HFFc6 (cell line): ENCODE results near the gene RBM19. TPM values are rescaled to one million over a fixed set of nuclear protein-coding genes. Genes with fewer than 3 reads are reported as not detected.

Source experiments
- DNase-seq: peaks from one replicate; pipeline ENCODE4 v3.0.0-alpha.2; 2018
- H3K27ac Mint-ChIP-seq: 2 replicates; pipeline ENCODE4 v1.8.0; 2020; ENCODE audit warnings: mild to moderate bottlenecking, mixed read lengths
- H3K27me3 Mint-ChIP-seq: 2 replicates; pipeline ENCODE4 v1.8.0; 2021; ENCODE audit warnings: mild to moderate bottlenecking, moderate library complexity, mixed read lengths; ENCODE audit not compliant: insufficient read depth
- H3K36me3 Mint-ChIP-seq: 2 replicates; pipeline ENCODE4 v1.8.0; 2021; ENCODE audit warnings: low read depth, mixed read lengths
- H3K4me1 Mint-ChIP-seq: 2 replicates; pipeline ENCODE4 v1.8.0; 2020; ENCODE audit warnings: low read depth, mixed read lengths
- H3K4me3 Mint-ChIP-seq: 2 replicates; pipeline ENCODE4 v1.8.0; 2020; ENCODE audit warnings: mild to moderate bottlenecking, moderate library complexity, mixed read lengths
- H3K9me3 Mint-ChIP-seq: 2 replicates; pipeline ENCODE4 v1.8.0; 2020; ENCODE audit warnings: mild to moderate bottlenecking, mixed read lengths
- CTCF ChIP-seq: fragments of 200-600 bp; sonication (generic); IDR thresholded peaks from 2 replicates; pipeline ENCODE4 v1.5.0; 2021; ENCODE audit warnings: antibody characterized with exemption, mild to moderate bottlenecking
- total RNA-seq, 6 experiments: library from RNA; stranded (reverse); fragmentation: NEBNext Ultra II Directional; extraction: Animal tissue kit (Norgen Biotek cat#: 25700); gene quantifications; 2 replicates in 1 of 6; 3 replicates in 5 of 6; pipeline ENCODE4 v1.2.3, GENCODE V29; 2021

The RBM19 gene
- total RNA-seq, 6 experiments from 2014 or later: 27.8 to 34.8 (median 29.8) TPM

- Mint-ChIP-seq H3K27me3 (peaks cover 21% of the 10 kb centered on the region), H3K36me3 (no peaks in the 10 kb centered on the region), H3K9me3 (no peaks in the 10 kb centered on the region), H3K27ac (no peak overlapping the region), H3K4me1 (peaks cover 22% of the 10 kb centered on the region), H3K4me3 (no peak overlapping the region)
- no peak for TF ChIP-seq CTCF
- no peak for DNase-seq
Observed at GRCh38 chr12:113777751-113778150, 188.4 kb downstream of the RBM19 start.

- Mint-ChIP-seq H3K27ac (no peak overlapping the region), H3K4me3 (no peak overlapping the region), H3K36me3 (no peaks in the 10 kb centered on the region), H3K9me3 (no peaks in the 10 kb centered on the region), H3K27me3 (peaks cover 21% of the 10 kb centered on the region), H3K4me1 (peaks cover 10% of the 10 kb centered on the region)
- TF ChIP-seq CTCF: no peak
- no peak for DNase-seq
Observed at GRCh38 chr12:113776536-113776935, 189.6 kb downstream of the RBM19 start.

- H3K4me1 Mint-ChIP-seq: no peaks in the 10 kb centered on the region
- TF ChIP-seq CTCF: no peak
- H3K27ac Mint-ChIP-seq: no peak overlapping the region
- no peaks in the 10 kb centered on the region for H3K9me3 Mint-ChIP-seq
- no peak overlapping the region for H3K4me3 Mint-ChIP-seq
- DNase-seq: no peak
- no peaks in the 10 kb centered on the region for H3K36me3 Mint-ChIP-seq
- peaks cover 19% of the 10 kb centered on the region for H3K27me3 Mint-ChIP-seq
Observed at GRCh38 chr12:113774526-113774925, 191.6 kb downstream of the RBM19 start.

- H3K9me3 Mint-ChIP-seq: no peaks in the 10 kb centered on the region
- no peak for DNase-seq
- H3K27ac Mint-ChIP-seq: no peak overlapping the region
- peaks cover 3% of the 10 kb centered on the region for H3K4me1 Mint-ChIP-seq
- no peaks in the 10 kb centered on the region for H3K36me3 Mint-ChIP-seq
- no peak overlapping the region for H3K4me3 Mint-ChIP-seq
- TF ChIP-seq CTCF: no peak
- H3K27me3 Mint-ChIP-seq: peaks cover 16% of the 10 kb centered on the region
Observed at GRCh38 chr12:113772505-113773030, 193.6 kb downstream of the RBM19 start.

GRCh38 chr12:113770389-113770865 lies 195.7 kb downstream of the RBM19 start:
- Mint-ChIP-seq H3K4me3 (no peak overlapping the region), H3K36me3 (no peaks in the 10 kb centered on the region), H3K4me1 (peaks cover 14% of the 10 kb centered on the region), H3K9me3 (no peaks in the 10 kb centered on the region), H3K27ac (no peak overlapping the region), H3K27me3 (peaks cover 17% of the 10 kb centered on the region)
- TF ChIP-seq CTCF: no peak
- DNase-seq: no peak

- Mint-ChIP-seq H3K4me1 (peaks cover 14% of the 10 kb centered on the region), H3K27me3 (peaks cover 13% of the 10 kb centered on the region), H3K9me3 (no peaks in the 10 kb centered on the region), H3K36me3 (no peaks in the 10 kb centered on the region), H3K4me3 (no peak overlapping the region), H3K27ac (no peak overlapping the region)
- no peak for DNase-seq
- no peak for TF ChIP-seq CTCF
Observed at GRCh38 chr12:113769305-113769704, 196.8 kb downstream of the RBM19 start.
